Neural progenitor cell (in vitro differentiated cells): ENCODE data around the gene MYOF.

ENCODE experiments used
- EZH2 ChIP-seq: fragments of 200-600 bp; sonication (generic); IDR thresholded peaks from 2 replicates; pipeline ENCODE4 v1.6.1; 2017; ENCODE audit warnings: antibody characterized with exemption, mild to moderate bottlenecking, moderate library complexity
- EZH2phosphoT487 ChIP-seq: fragments of 200-600 bp; sonication (generic); IDR thresholded peaks from 2 replicates; pipeline ENCODE4 v1.6.1; 2017; ENCODE audit warnings: antibody characterized with exemption
- TF ChIP-seq, protein P1 (sequence below): fragments of 200-600 bp; sonication (generic); IDR thresholded peaks from 2 replicates; pipeline ENCODE4 v1.5.1; 2017; ENCODE audit warnings: antibody characterized with exemption, mild to moderate bottlenecking

DNA sequence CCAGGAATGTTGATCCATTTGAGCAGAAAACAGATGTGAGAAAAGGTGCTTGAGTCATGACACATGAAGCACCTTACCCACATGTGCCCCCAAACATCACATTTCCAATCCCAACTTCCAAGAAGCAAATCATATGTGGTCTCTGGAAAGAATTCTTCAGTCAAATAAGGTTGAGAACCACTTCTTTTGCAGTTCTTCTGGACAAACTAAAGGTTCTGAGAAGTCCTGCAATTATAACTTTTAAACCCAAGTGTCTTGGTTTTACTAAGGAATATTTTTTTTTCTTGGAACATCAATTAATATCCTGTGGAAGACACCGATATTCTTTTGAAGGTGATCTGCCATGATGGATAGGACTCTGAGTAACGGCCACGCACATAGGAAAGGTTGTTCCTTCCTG, 151.3 kb downstream of the MYOF start:
- TF ChIP-seq, protein P1, sequence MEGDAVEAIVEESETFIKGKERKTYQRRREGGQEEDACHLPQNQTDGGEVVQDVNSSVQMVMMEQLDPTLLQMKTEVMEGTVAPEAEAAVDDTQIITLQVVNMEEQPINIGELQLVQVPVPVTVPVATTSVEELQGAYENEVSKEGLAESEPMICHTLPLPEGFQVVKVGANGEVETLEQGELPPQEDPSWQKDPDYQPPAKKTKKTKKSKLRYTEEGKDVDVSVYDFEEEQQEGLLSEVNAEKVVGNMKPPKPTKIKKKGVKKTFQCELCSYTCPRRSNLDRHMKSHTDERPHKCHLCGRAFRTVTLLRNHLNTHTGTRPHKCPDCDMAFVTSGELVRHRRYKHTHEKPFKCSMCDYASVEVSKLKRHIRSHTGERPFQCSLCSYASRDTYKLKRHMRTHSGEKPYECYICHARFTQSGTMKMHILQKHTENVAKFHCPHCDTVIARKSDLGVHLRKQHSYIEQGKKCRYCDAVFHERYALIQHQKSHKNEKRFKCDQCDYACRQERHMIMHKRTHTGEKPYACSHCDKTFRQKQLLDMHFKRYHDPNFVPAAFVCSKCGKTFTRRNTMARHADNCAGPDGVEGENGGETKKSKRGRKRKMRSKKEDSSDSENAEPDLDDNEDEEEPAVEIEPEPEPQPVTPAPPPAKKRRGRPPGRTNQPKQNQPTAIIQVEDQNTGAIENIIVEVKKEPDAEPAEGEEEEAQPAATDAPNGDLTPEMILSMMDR: no peak
- TF ChIP-seq EZH2 (no peak), EZH2phosphoT487 (no peak)
